ENCODE data around the gene SPACA5. TPM values are rescaled to one million over a fixed set of nuclear protein-coding genes. Genes with fewer than 3 reads are reported as not detected.
A peak's percentile ranks its signal among the peaks of the same experiment; 100 is the strongest.

The SPACA5 gene
- total and polyA plus RNA-seq, 2 donors (not counting 3 experiments of a cell fraction or from before 2014, with no cell fraction given), result not detected

DNA sequence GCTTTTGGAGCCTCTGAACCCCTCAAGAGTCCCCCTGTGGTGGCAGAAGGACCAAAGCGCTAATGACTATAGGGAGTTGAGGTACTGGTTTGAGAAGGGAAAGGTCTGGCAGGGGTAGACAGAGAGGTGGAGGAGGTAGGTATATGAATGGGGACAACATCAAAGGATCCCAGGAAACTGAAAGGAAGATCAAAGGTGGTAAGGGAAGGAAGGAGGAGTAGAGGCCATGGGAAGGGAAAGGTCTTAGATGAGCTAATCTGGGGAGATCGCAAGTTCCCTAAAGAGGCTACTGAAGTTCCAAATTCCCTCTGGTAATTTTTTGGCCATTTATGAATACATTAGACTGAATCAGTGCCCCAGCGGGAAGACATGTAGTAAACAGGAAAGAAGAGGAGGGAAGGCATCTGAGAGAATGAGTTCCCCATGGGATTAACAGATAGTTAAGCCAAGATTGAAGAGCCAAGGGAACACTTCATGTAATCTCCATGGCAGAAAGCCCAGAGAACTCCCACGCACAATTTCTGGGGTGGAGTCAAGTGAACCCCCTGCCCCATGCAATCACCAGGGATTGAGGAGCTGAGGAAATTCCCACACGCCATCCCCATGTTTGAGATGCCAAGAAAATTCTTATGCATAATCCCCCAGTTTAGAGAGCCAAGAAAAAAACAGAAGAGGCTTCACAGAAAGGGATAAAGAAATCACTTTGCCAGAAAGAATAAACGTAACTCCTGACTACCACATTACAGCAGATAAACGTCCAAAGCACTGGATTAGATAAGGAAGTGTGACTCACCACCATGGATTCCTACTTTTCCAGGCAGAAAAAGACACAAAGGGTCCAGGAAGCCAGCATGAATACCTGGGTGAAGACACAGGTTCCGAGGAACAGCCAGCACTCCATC lies 38.9 kb downstream of the SPACA5 start:
- Histone ChIP-seq H3K4me3 (replicated peaks in 1 of 3; ENCODE audit: insufficient read depth in 1 of 3, low read depth in 1 of 3, low read length in 3 of 3) (no peak overlapping the region), H3K27me3 (ENCODE audit: control insufficient read depth in 2 of 2, insufficient read depth in 2 of 2, low read length in 2 of 2) (no peaks in the 10 kb centered on the region), H4K20me1 (replicated peaks; ENCODE audit: control insufficient read depth, extremely low read depth, insufficient read depth, low read length) (no peaks in the 10 kb centered on the region), H2AFZ (ENCODE audit: low read depth, low read length) (no peak overlapping the region), H3K4me1 (ENCODE audit: control insufficient read depth, extremely low read depth, insufficient read depth, low read length) (peaks cover 13% of the 10 kb centered on the region), H3K79me2 (ENCODE audit: control insufficient read depth, insufficient read depth, low read length) (no peaks in the 10 kb centered on the region), H3K9me1 (replicated peaks; ENCODE audit: control insufficient read depth, extremely low read depth, insufficient read depth, low read length) (no peaks in the 10 kb centered on the region), H3K9me3 (replicated peaks; ENCODE audit: control insufficient read depth, insufficient read depth, low read length) (no peaks in the 10 kb centered on the region), H3K36me3 (ENCODE audit: control insufficient read depth in 2 of 2, extremely low read depth in 1 of 2, insufficient read depth in 2 of 2, low read length in 2 of 2) (no peaks in the 10 kb centered on the region), H3K27ac (ENCODE audit: insufficient read depth, low read depth, low read length) (no peak overlapping the region), H3K4me2 (ENCODE audit: insufficient read depth, low read length) (no peak overlapping the region), H3K9ac (replicated peaks; ENCODE audit: extremely low read depth, insufficient read depth, low read length) (no peak overlapping the region)
- BruUV-seq (replicated peaks), result no TSS peak
- TF ChIP-seq POLR2AphosphoS5 (IDR thresholded peaks at IDR 0.05; ENCODE audit: insufficient read depth, low read depth, low read length), result no peak
- peak; percentile 37 for TF ChIP-seq JUN (IDR thresholded peaks at IDR 0.05; ENCODE audit: borderline replicate concordance, insufficient read depth, insufficient read length, low read depth)
- TF ChIP-seq MYC (IDR thresholded peaks at IDR 0.05; ENCODE audit: low read depth, low read length), result no peak
- peak; percentile 49 for TF ChIP-seq FOS (IDR thresholded peaks at IDR 0.05; ENCODE audit: borderline replicate concordance, insufficient read depth, low read length)
- peak; percentile 43 for DNase-seq (ENCODE audit: low read depth, low spot score)
- dilution Hi-C loops (cut with MboI; ENCODE audit: extremely low pct_ligation_motif_present, low sequenced_read_pairs), result no loop called here
- peak; percentile 98 for FAIRE-seq
- ChIA-PET POLR2A (no interaction called here), CTCF (interaction anchor here (0.7 kb wide), 1 partner anchor 253 kb away, joined by 4 read pairs; no protein-coding TSS in a partner anchor)
- intact Hi-C loops (cut with micrococcal nuclease), result no loop called here

GRCh38 chrX:48046846-48047245 lies 40.1 kb downstream of the SPACA5 start:
- ChIA-PET CTCF (no interaction called here), POLR2A (no interaction called here)
- H3K9ac ChIP-seq (replicated peaks; ENCODE audit: extremely low read depth, insufficient read depth, low read length), result no peak overlapping the region
- no peak overlapping the region for H3K27ac ChIP-seq (ENCODE audit: insufficient read depth, low read depth, low read length)
- H3K27me3 ChIP-seq (ENCODE audit: control insufficient read depth in 2 of 2, insufficient read depth in 2 of 2, low read length in 2 of 2), result no peaks in the 10 kb centered on the region
- no peak overlapping the region for H3K4me2 ChIP-seq (ENCODE audit: insufficient read depth, low read length)
- DNase-seq (ENCODE audit: low read depth, low spot score) (no peak), FAIRE-seq (no peak)
- no peaks in the 10 kb centered on the region for H4K20me1 ChIP-seq (replicated peaks; ENCODE audit: control insufficient read depth, extremely low read depth, insufficient read depth, low read length)
- TF ChIP-seq CTCF (IDR thresholded peaks at IDR 0.05; ENCODE audit: extremely low read depth in 1 of 2, insufficient read depth in 1 of 2, low read depth in 1 of 2, low read length in 2 of 2), result no peak
- TF ChIP-seq, protein P1, sequence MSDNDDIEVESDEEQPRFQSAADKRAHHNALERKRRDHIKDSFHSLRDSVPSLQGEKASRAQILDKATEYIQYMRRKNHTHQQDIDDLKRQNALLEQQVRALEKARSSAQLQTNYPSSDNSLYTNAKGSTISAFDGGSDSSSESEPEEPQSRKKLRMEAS (IDR thresholded peaks at IDR 0.05; ENCODE audit: insufficient read depth, insufficient read length), result no peak
- no peak for TF ChIP-seq POLR2A (IDR thresholded peaks at IDR 0.05; ENCODE audit: low read depth, low read length)
- TF ChIP-seq EZH2 (IDR thresholded peaks at IDR 0.05; ENCODE audit: borderline replicate concordance, low read depth, low read length, severe bottlenecking), result no peak
- no peak for TF ChIP-seq JUN (IDR thresholded peaks at IDR 0.05; ENCODE audit: borderline replicate concordance, insufficient read depth, insufficient read length, low read depth)
- no peak for TF ChIP-seq MYC (IDR thresholded peaks at IDR 0.05; ENCODE audit: low read depth, low read length)
- no peak for TF ChIP-seq POLR2AphosphoS5 (IDR thresholded peaks at IDR 0.05; ENCODE audit: insufficient read depth, low read depth, low read length)
- TF ChIP-seq FOS (IDR thresholded peaks at IDR 0.05; ENCODE audit: borderline replicate concordance, insufficient read depth, low read length), result no peak
- no peak for TF ChIP-seq GATA2 (IDR thresholded peaks at IDR 0.05; ENCODE audit: insufficient read depth, insufficient read length, low read depth, low read length)
- no peak overlapping the region for H3K4me3 ChIP-seq (replicated peaks in 1 of 3; ENCODE audit: insufficient read depth in 1 of 3, low read depth in 1 of 3, low read length in 3 of 3)
- dilution Hi-C loops (cut with MboI; ENCODE audit: extremely low pct_ligation_motif_present, low sequenced_read_pairs), result no loop called here
- no peaks in the 10 kb centered on the region for H3K9me3 ChIP-seq (replicated peaks; ENCODE audit: control insufficient read depth, insufficient read depth, low read length)
- intact Hi-C loops (cut with micrococcal nuclease), result no loop called here
- no TSS peak for BruUV-seq (replicated peaks)
- H3K36me3 ChIP-seq (ENCODE audit: control insufficient read depth in 2 of 2, extremely low read depth in 1 of 2, insufficient read depth in 2 of 2, low read length in 2 of 2), result no peaks in the 10 kb centered on the region
- no peaks in the 10 kb centered on the region for H3K9me1 ChIP-seq (replicated peaks; ENCODE audit: control insufficient read depth, extremely low read depth, insufficient read depth, low read length)
- H3K4me1 ChIP-seq (ENCODE audit: control insufficient read depth, extremely low read depth, insufficient read depth, low read length), result peaks cover 13% of the 10 kb centered on the region
- no peaks in the 10 kb centered on the region for H3K79me2 ChIP-seq (ENCODE audit: control insufficient read depth, insufficient read depth, low read length)
- H2AFZ ChIP-seq (ENCODE audit: low read depth, low read length), result no peak overlapping the region
